H9 (cell line): ENCODE data around the gene RERE. TPM values are rescaled to one million over a fixed set of nuclear protein-coding genes. Genes with fewer than 3 reads are reported as not detected.

ENCODE experiments used
- DNase-seq: peaks from one replicate; pipeline ENCODE4 v3.0.0-alpha.2; 2017
- H2AFZ ChIP-seq: one replicate; pipeline ENCODE4 v1.6.1; 2013; ENCODE audit warnings: mild to moderate bottlenecking, low read length, control low read depth, moderate library complexity
- H2AK5ac ChIP-seq: 2 replicates; pipeline ENCODE4 v1.6.1; 2013; ENCODE audit warnings: low read length, control low read depth, mixed read lengths; ENCODE audit not compliant: insufficient read length
- H2BK120ac ChIP-seq: one replicate; pipeline ENCODE4 v1.6.1; 2013; ENCODE audit warnings: low read depth, mild to moderate bottlenecking, low read length, control low read depth, inconsistent platforms; ENCODE audit not compliant: poor library complexity, severe bottlenecking
- H2BK12ac ChIP-seq: 2 replicates; pipeline ENCODE4 v1.6.1; 2013; ENCODE audit warnings: low read length, control low read depth, mixed read lengths, low read depth; ENCODE audit not compliant: insufficient read length
- H2BK15ac ChIP-seq: 2 replicates; pipeline ENCODE4 v1.6.1; 2013; ENCODE audit warnings: low read depth, low read length, control low read depth
- H2BK20ac ChIP-seq: one replicate; pipeline ENCODE4 v1.6.1; 2013; ENCODE audit warnings: low read depth, mild to moderate bottlenecking, low read length, control low read depth, inconsistent platforms; ENCODE audit not compliant: poor library complexity, severe bottlenecking
- H2BK5ac ChIP-seq: 2 replicates; pipeline ENCODE4 v1.6.1; 2013; ENCODE audit warnings: low read length, control low read depth, mixed read lengths; ENCODE audit not compliant: insufficient read length
- H3K14ac ChIP-seq: 2 replicates; pipeline ENCODE4 v1.6.1; 2013; ENCODE audit warnings: low read length, control low read depth; ENCODE audit not compliant: insufficient read depth
- H3K18ac ChIP-seq: 2 replicates; pipeline ENCODE4 v1.6.1; 2013; ENCODE audit warnings: low read depth, mild to moderate bottlenecking, mixed read lengths, low read length, control low read depth; ENCODE audit not compliant: insufficient read length
- H3K23ac ChIP-seq: 2 replicates; pipeline ENCODE4 v1.6.1; 2013; ENCODE audit warnings: low read length, control low read depth, mixed read lengths, low read depth; ENCODE audit not compliant: insufficient read length
- H3K23me2 ChIP-seq: 2 replicates; pipeline ENCODE4 v1.6.1; 2013; ENCODE audit warnings: low read depth, mild to moderate bottlenecking, mixed read lengths, low read length, control low read depth; ENCODE audit not compliant: insufficient read length, poor library complexity, severe bottlenecking
- H3K27ac ChIP-seq: 2 replicates; pipeline ENCODE4 v1.5.1; 2013; ENCODE audit warnings: low read length, control low read depth, mixed read lengths, low read depth; ENCODE audit not compliant: insufficient read length
- H3K27me3 ChIP-seq: 2 replicates; pipeline ENCODE4 v1.6.1; 2013; ENCODE audit warnings: low read length, control low read depth, inconsistent platforms; ENCODE audit not compliant: insufficient read depth
- H3K4ac ChIP-seq: 2 replicates; pipeline ENCODE4 v1.6.1; 2013; ENCODE audit warnings: low read depth, mild to moderate bottlenecking, control low read depth, inconsistent platforms, low read length, moderate library complexity
- H3K4me1 ChIP-seq: 2 replicates; pipeline ENCODE4 v1.6.1; 2013; ENCODE audit warnings: low read length, control low read depth, inconsistent platforms; ENCODE audit not compliant: insufficient read depth
- H3K4me2 ChIP-seq: 2 replicates; pipeline ENCODE4 v1.6.1; 2013; ENCODE audit warnings: low read length, control low read depth, mixed read lengths; ENCODE audit not compliant: insufficient read length, insufficient read depth
- H3K56ac ChIP-seq: 2 replicates; pipeline ENCODE4 v1.6.1; 2013; ENCODE audit warnings: low read depth, mild to moderate bottlenecking, mixed read lengths, low read length, control low read depth; ENCODE audit not compliant: insufficient read length
- H3K79me1 ChIP-seq: 2 replicates; pipeline ENCODE4 v1.6.1; 2013; ENCODE audit warnings: low read depth, mild to moderate bottlenecking, moderate library complexity, low read length, control low read depth, inconsistent platforms; ENCODE audit not compliant: insufficient read depth, poor library complexity, severe bottlenecking
- H3K79me2 ChIP-seq: 2 replicates; pipeline ENCODE4 v1.6.1; 2013; ENCODE audit warnings: low read length, control low read depth, inconsistent platforms; ENCODE audit not compliant: insufficient read depth
- H3K9ac ChIP-seq: 2 replicates; pipeline ENCODE4 v1.6.1; 2013; ENCODE audit warnings: low read length, control low read depth, mixed read lengths; ENCODE audit not compliant: insufficient read length; ENCODE audit errors: extremely low read depth
- H3K9me3 ChIP-seq: one replicate; pipeline ENCODE4 v1.6.1; 2013; ENCODE audit warnings: low read depth, low read length, inconsistent platforms; ENCODE audit not compliant: control insufficient read depth
- H3T11ph ChIP-seq: one replicate; pipeline ENCODE4 v1.6.1; 2013; ENCODE audit warnings: mild to moderate bottlenecking, low read length, control low read depth, inconsistent platforms
- H4K20me1 ChIP-seq: one replicate; pipeline ENCODE4 v1.6.1; 2013; ENCODE audit not compliant: control insufficient read depth, insufficient read length, insufficient read depth
- H4K5ac ChIP-seq: 2 replicates; pipeline ENCODE4 v1.6.1; 2013; ENCODE audit warnings: low read depth, mild to moderate bottlenecking, mixed read lengths, low read length, control low read depth; ENCODE audit not compliant: insufficient read length
- H4K8ac ChIP-seq: replicated peaks from 2 replicates; pipeline ENCODE4 v1.6.1; 2013; ENCODE audit warnings: low read length, control low read depth, mixed read lengths, low read depth; ENCODE audit not compliant: insufficient read length
- H4K91ac ChIP-seq: 2 replicates; pipeline ENCODE4 v1.6.1; 2013; ENCODE audit warnings: low read depth, mild to moderate bottlenecking, moderate library complexity, mixed read lengths, low read length, control low read depth; ENCODE audit not compliant: insufficient read length
- H3K27ac Mint-ChIP-seq, 3 experiments: 2 replicates in 2 of 3; 3 replicates in 1 of 3; pipeline ENCODE4 v1.8.0; 2020 to 2021; ENCODE audit warnings: mixed read lengths in 3 of 3, mild to moderate bottlenecking in 1 of 3, moderate library complexity in 1 of 3
- H3K27me3 Mint-ChIP-seq: 2 replicates; pipeline ENCODE4 v1.8.0; 2021; ENCODE audit warnings: low read depth, mild to moderate bottlenecking, moderate library complexity, mixed read lengths
- H3K36me3 Mint-ChIP-seq, 3 experiments: 2 replicates in 2 of 3; 3 replicates in 1 of 3; pipeline ENCODE4 v1.8.0; 2020 to 2021; ENCODE audit warnings: low read depth in 3 of 3, mixed read lengths in 3 of 3; ENCODE audit not compliant: insufficient read depth in 1 of 3
- H3K4me1 Mint-ChIP-seq, 2 experiments: 2 replicates each; pipeline ENCODE4 v1.8.0; 2020; ENCODE audit warnings: mixed read lengths in 2 of 2
- H3K4me3 Mint-ChIP-seq, 2 experiments: 2 replicates in 1 of 2; 3 replicates in 1 of 2; pipeline ENCODE4 v1.8.0; 2020 to 2021; ENCODE audit warnings: mild to moderate bottlenecking in 2 of 2, mixed read lengths in 2 of 2, moderate library complexity in 1 of 2
- H3K9me3 Mint-ChIP-seq, 2 experiments: 2 replicates in 1 of 2; 3 replicates in 1 of 2; pipeline ENCODE4 v1.8.0; 2020; ENCODE audit warnings: mild to moderate bottlenecking in 2 of 2, mixed read lengths in 2 of 2, moderate library complexity in 1 of 2
- WGBS: extraction: QIAGEN DNeasy Blood & Tissue Kit; methylation state at CpG from one replicate; pipeline ENCODE4 v1.1.7; 2013; ENCODE audit warnings: missing lambda C conversion rate, low lambda C conversion rate, mixed read lengths; ENCODE audit not compliant: insufficient read length; ENCODE audit errors: extremely low coverage; 5-methylcytosine and 5-hydroxymethylcytosine counted together
- total RNA-seq: library from RNA; stranded (reverse); gene quantifications from 2 replicates; pipeline ENCODE4 v1.2.1, GENCODE V29; 2021
- TF ChIP-seq, protein P1 (sequence below): fragments of 200-600 bp; sonication (generic); conservative IDR thresholded peaks from 3 replicates; pipeline ENCODE4 v1.8.0; 2021; ENCODE audit warnings: antibody characterized with exemption, mild to moderate bottlenecking

RERE gene
- total RNA-seq, 1 experiment from 2014 or later = 103 TPM

GRCh38 chr1:8541961-8542521 is 275.4 kb downstream of the RERE start:
- Mint-ChIP-seq H3K9me3 (no peaks in the 10 kb centered on the region), H3K36me3 (peaks cover 7 to 46% (median 35%) of the 10 kb centered on the region in 3 experiments; a peak in 5 of 7 replicates), H3K27ac (peak overlapping the region in 2 of 3 experiments; percentile 82 to 95; a peak in 2 of 7 replicates), H3K27me3 (no peaks in the 10 kb centered on the region), H3K4me1 (peaks cover 6 to 13% of the 10 kb centered on the region in 2 experiments), H3K4me3 (no peak overlapping the region)
- Histone ChIP-seq H4K91ac (no peak overlapping the region), H3K4ac (no peak overlapping the region), H3K18ac (no peak overlapping the region), H2BK15ac (no peak overlapping the region), H3K23me2 (no peaks in the 10 kb centered on the region), H2AFZ (no peak overlapping the region), H4K8ac (no peak overlapping the region), H2BK120ac (no peak overlapping the region), H3K27me3 (no peaks in the 10 kb centered on the region), H3K79me2 (no peaks in the 10 kb centered on the region), H3K14ac (no peak overlapping the region), H3K4me1 (no peaks in the 10 kb centered on the region), H3K56ac (no peak overlapping the region), H2BK5ac (no peak overlapping the region), H4K20me1 (no peaks in the 10 kb centered on the region), H3K9ac (no peak overlapping the region), H2BK12ac (no peak overlapping the region), H3T11ph (no peak overlapping the region), H3K79me1 (no peaks in the 10 kb centered on the region), H2AK5ac (no peak overlapping the region), H2BK20ac (no peak overlapping the region), H3K4me2 (no peak overlapping the region), H3K27ac (no peak overlapping the region), H3K9me3 (no peaks in the 10 kb centered on the region), H4K5ac (no peak overlapping the region), H3K23ac (no peak overlapping the region)
- no peak for DNase-seq
- WGBS = no CpG with 5 or more reads among the region's 8 CpGs
- TF ChIP-seq, protein P1, sequence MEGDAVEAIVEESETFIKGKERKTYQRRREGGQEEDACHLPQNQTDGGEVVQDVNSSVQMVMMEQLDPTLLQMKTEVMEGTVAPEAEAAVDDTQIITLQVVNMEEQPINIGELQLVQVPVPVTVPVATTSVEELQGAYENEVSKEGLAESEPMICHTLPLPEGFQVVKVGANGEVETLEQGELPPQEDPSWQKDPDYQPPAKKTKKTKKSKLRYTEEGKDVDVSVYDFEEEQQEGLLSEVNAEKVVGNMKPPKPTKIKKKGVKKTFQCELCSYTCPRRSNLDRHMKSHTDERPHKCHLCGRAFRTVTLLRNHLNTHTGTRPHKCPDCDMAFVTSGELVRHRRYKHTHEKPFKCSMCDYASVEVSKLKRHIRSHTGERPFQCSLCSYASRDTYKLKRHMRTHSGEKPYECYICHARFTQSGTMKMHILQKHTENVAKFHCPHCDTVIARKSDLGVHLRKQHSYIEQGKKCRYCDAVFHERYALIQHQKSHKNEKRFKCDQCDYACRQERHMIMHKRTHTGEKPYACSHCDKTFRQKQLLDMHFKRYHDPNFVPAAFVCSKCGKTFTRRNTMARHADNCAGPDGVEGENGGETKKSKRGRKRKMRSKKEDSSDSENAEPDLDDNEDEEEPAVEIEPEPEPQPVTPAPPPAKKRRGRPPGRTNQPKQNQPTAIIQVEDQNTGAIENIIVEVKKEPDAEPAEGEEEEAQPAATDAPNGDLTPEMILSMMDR = no peak
